Loucy (cell line): Measurements from ENCODE around the gene NSD1.

Experiments used
- EZH2phosphoT487 ChIP-seq: fragments of 200-600 bp; IDR thresholded peaks from 2 replicates; pipeline ENCODE4 v1.6.1; 2018; ENCODE audit warnings: antibody characterized with exemption, mild to moderate bottlenecking, moderate library complexity, borderline replicate concordance
- TF ChIP-seq, protein P1 (sequence below): fragments of 200-600 bp; sonication (generic); conservative IDR thresholded peaks from 2 replicates; pipeline ENCODE4 v1.5.1; 2014; ENCODE audit warnings: mild to moderate bottlenecking, antibody characterized with exemption, low read length

DNA sequence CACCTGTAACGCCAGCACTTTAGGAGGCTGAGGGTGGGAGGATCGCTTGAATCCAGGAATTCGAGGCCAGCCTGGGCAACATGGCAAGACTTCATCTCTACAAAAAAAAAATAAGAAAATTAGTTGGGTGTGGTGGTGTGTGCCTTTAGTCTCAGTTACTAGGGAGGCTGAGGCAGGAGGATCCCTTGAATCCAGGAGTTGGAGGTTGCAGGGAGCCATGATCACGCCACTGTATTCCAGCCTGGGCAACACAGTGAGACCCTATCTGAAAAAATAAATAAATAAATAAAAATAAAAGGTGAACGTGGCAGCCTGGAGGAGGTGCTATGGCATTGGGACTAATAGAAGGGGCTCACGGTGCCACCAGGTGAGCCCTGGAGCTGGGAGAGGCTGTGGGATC lies 39.8 kb upstream of the NSD1 start:
- TF ChIP-seq, protein P1, sequence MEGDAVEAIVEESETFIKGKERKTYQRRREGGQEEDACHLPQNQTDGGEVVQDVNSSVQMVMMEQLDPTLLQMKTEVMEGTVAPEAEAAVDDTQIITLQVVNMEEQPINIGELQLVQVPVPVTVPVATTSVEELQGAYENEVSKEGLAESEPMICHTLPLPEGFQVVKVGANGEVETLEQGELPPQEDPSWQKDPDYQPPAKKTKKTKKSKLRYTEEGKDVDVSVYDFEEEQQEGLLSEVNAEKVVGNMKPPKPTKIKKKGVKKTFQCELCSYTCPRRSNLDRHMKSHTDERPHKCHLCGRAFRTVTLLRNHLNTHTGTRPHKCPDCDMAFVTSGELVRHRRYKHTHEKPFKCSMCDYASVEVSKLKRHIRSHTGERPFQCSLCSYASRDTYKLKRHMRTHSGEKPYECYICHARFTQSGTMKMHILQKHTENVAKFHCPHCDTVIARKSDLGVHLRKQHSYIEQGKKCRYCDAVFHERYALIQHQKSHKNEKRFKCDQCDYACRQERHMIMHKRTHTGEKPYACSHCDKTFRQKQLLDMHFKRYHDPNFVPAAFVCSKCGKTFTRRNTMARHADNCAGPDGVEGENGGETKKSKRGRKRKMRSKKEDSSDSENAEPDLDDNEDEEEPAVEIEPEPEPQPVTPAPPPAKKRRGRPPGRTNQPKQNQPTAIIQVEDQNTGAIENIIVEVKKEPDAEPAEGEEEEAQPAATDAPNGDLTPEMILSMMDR: no peak
- TF ChIP-seq EZH2phosphoT487: no peak
